KMS-11 (cell line): ENCODE results near the gene CXCL1.

Experiments used
- H2AFZ ChIP-seq: fragments of 200-600 bp; sonication (generic); 2 replicates; pipeline ENCODE4 v1.6.1; 2016; ENCODE audit warnings: antibody characterized with exemption, mixed run types, low read depth
- H3K27ac ChIP-seq: fragments of 200-600 bp; sonication (generic); 2 replicates; pipeline ENCODE4 v1.6.1; 2016; ENCODE audit warnings: mild to moderate bottlenecking, mixed run types
- H3K27me3 ChIP-seq: fragments of 200-600 bp; sonication (generic); 2 replicates; pipeline ENCODE4 v1.6.1; 2017; ENCODE audit warnings: mild to moderate bottlenecking, low read depth, mixed run types, moderate library complexity; ENCODE audit not compliant: insufficient read depth
- H3K36me3 ChIP-seq: fragments of 200-600 bp; sonication (generic); 2 replicates; pipeline ENCODE4 v1.6.1; 2017; ENCODE audit warnings: mild to moderate bottlenecking, mixed run types; ENCODE audit not compliant: insufficient read depth
- H3K4me1 ChIP-seq: fragments of 200-600 bp; sonication (generic); 2 replicates; pipeline ENCODE4 v1.6.1; 2016; ENCODE audit warnings: mild to moderate bottlenecking, low read depth, mixed run types; ENCODE audit not compliant: poor library complexity, severe bottlenecking
- H3K4me2 ChIP-seq: fragments of 200-600 bp; sonication (generic); 2 replicates; pipeline ENCODE4 v1.7.0; 2016; ENCODE audit warnings: mild to moderate bottlenecking, mixed run types
- H3K4me3 ChIP-seq: fragments of 200-600 bp; sonication (generic); IDR thresholded peaks from 2 replicates; pipeline ENCODE4 v1.6.1; 2017; ENCODE audit warnings: low read depth, low read length, mixed read lengths; ENCODE audit not compliant: insufficient read depth
- H3K79me2 ChIP-seq: fragments of 200-600 bp; sonication (generic); 2 replicates; pipeline ENCODE4 v1.6.1; 2016; ENCODE audit warnings: low read depth, mixed run types; ENCODE audit not compliant: insufficient read depth
- H3K9ac ChIP-seq: fragments of 200-600 bp; sonication (generic); 2 replicates; pipeline ENCODE4 v1.6.1; 2016; ENCODE audit warnings: mild to moderate bottlenecking, mixed run types
- H4K20me1 ChIP-seq: fragments of 200-600 bp; sonication (generic); 2 replicates; pipeline ENCODE4 v1.6.1; 2016; ENCODE audit warnings: mild to moderate bottlenecking, mixed run types; ENCODE audit not compliant: insufficient read depth
- CTCF ChIP-seq: fragments of 200-600 bp; sonication (generic); conservative IDR thresholded peaks from 2 replicates; pipeline ENCODE4 v1.6.1; 2017; ENCODE audit warnings: low read depth, mild to moderate bottlenecking, antibody characterized with exemption, low read length, moderate library complexity, mixed read lengths

The CXCL1 gene

GRCh38 chr4:73870768-73871167 is 1.6 kb downstream of the CXCL1 start:
- Histone ChIP-seq H2AFZ (no peak overlapping the region), H3K4me2 (no peak overlapping the region), H3K79me2 (no peaks in the 10 kb centered on the region), H3K27me3 (no peaks in the 10 kb centered on the region), H3K4me3 (no peak overlapping the region), H3K4me1 (no peaks in the 10 kb centered on the region), H3K9ac (no peak overlapping the region), H3K27ac (no peak overlapping the region), H3K36me3 (no peaks in the 10 kb centered on the region), H4K20me1 (no peaks in the 10 kb centered on the region)
- no peak for TF ChIP-seq CTCF

- H3K27me3 ChIP-seq, result no peaks in the 10 kb centered on the region
- H4K20me1 ChIP-seq, result no peaks in the 10 kb centered on the region
- H3K4me1 ChIP-seq, result no peaks in the 10 kb centered on the region
- no peak overlapping the region for H3K27ac ChIP-seq
- TF ChIP-seq CTCF, result no peak
- H3K4me3 ChIP-seq, result no peak overlapping the region
- no peaks in the 10 kb centered on the region for H3K36me3 ChIP-seq
- no peak overlapping the region for H3K9ac ChIP-seq
- no peak overlapping the region for H2AFZ ChIP-seq
- no peaks in the 10 kb centered on the region for H3K79me2 ChIP-seq
- H3K4me2 ChIP-seq, result no peak overlapping the region
Observed at GRCh38 chr4:73871511-73872310, 2.5 kb downstream of the CXCL1 start.

GRCh38 chr4:73872316-73873108 is 3.3 kb downstream of the CXCL1 start:
- H3K4me1 ChIP-seq, result no peaks in the 10 kb centered on the region
- H4K20me1 ChIP-seq, result no peaks in the 10 kb centered on the region
- H3K79me2 ChIP-seq, result no peaks in the 10 kb centered on the region
- no peak overlapping the region for H3K4me3 ChIP-seq
- H3K27ac ChIP-seq, result no peak overlapping the region
- H2AFZ ChIP-seq, result no peak overlapping the region
- H3K4me2 ChIP-seq, result no peak overlapping the region
- no peak for TF ChIP-seq CTCF
- H3K36me3 ChIP-seq, result no peaks in the 10 kb centered on the region
- H3K9ac ChIP-seq, result no peak overlapping the region
- H3K27me3 ChIP-seq, result no peaks in the 10 kb centered on the region

GRCh38 chr4:73874386-73874785 is 5.2 kb downstream of the CXCL1 start:
- Histone ChIP-seq H3K27ac (no peak overlapping the region), H3K9ac (no peak overlapping the region), H4K20me1 (no peaks in the 10 kb centered on the region), H2AFZ (no peak overlapping the region), H3K4me1 (no peaks in the 10 kb centered on the region), H3K36me3 (no peaks in the 10 kb centered on the region), H3K79me2 (no peaks in the 10 kb centered on the region), H3K27me3 (no peaks in the 10 kb centered on the region), H3K4me2 (no peak overlapping the region), H3K4me3 (no peak overlapping the region)
- TF ChIP-seq CTCF, result no peak
